H1 (cell line): ENCODE measurements around the gene SCN2B. TPM values are rescaled to one million over a fixed set of nuclear protein-coding genes. Genes with fewer than 3 reads are reported as not detected.

ENCODE experiments used
- CTCF ChIA-PET: fragments of 300-600 bp; sonication (Branson Sonifier 250); formaldehyde crosslinking; loops from one replicate; lab custom pipeline; 2021; ENCODE audit not compliant: partially characterized antibody; lab: Charles Lee
- POLR2A ChIA-PET: fragments of 300-600 bp; sonication (Branson Sonifier 250); formaldehyde crosslinking; loops from one replicate; lab custom pipeline; 2021; ENCODE audit warnings: inconsistent platforms; ENCODE audit not compliant: partially characterized antibody; lab: Charles Lee
- DNase-seq, 2 experiments: peaks; one replicate each; pipeline versions ENCODE4 v3.0.0 to v3.0.0-alpha.2; 2010 to 2022; ENCODE audit warnings: low spot score in 2 of 2, low read depth in 1 of 2, mixed read lengths in 1 of 2
- FAIRE-seq: peaks from 2 replicates; lab custom pipeline; 2011; peaks lifted over from hg19 to GRCh38; lab: Jason Lieb, UNC
- H2AFZ ChIP-seq: 2 replicates; pipeline ENCODE4 v1.8.1; 2012; ENCODE audit warnings: low read length, inconsistent platforms
- H2AK5ac ChIP-seq: 2 replicates; pipeline ENCODE4 v1.6.1; 2013; ENCODE audit warnings: low read depth, low read length
- H2BK120ac ChIP-seq: replicated peaks from 2 replicates; pipeline ENCODE3; 2013; ENCODE audit warnings: low read depth, low read length, inconsistent platforms
- H2BK12ac ChIP-seq: 2 replicates; pipeline ENCODE4 v1.6.1; 2013; ENCODE audit warnings: low read depth, low read length
- H2BK15ac ChIP-seq: 2 replicates; pipeline ENCODE4 v1.6.1; 2013; ENCODE audit warnings: low read length
- H2BK20ac ChIP-seq: 2 replicates; pipeline ENCODE4 v1.6.1; 2013; ENCODE audit warnings: low read length
- H2BK5ac ChIP-seq: 2 replicates; pipeline ENCODE4 v1.6.1; 2013; ENCODE audit warnings: low read depth, low read length
- H3K14ac ChIP-seq: 2 replicates; pipeline ENCODE4 v1.6.1; 2013; ENCODE audit warnings: inconsistent platforms; ENCODE audit not compliant: insufficient read length
- H3K18ac ChIP-seq: 2 replicates; pipeline ENCODE4 v1.6.1; 2013; ENCODE audit warnings: low read length; ENCODE audit errors: extremely low read depth
- H3K23ac ChIP-seq: 2 replicates; pipeline ENCODE4 v1.6.1; 2013; ENCODE audit warnings: inconsistent platforms; ENCODE audit not compliant: insufficient read length
- H3K23me2 ChIP-seq: 2 replicates; pipeline ENCODE4 v1.6.1; 2013; ENCODE audit warnings: low read depth, low read length
- H3K27ac ChIP-seq: 2 replicates; pipeline ENCODE4 v1.6.1; 2011; ENCODE audit warnings: low read depth, low read length, inconsistent platforms
- H3K27me3 ChIP-seq, 4 experiments: replicated peaks in 1 of 4; 1 replicate in 1 of 4; 2 replicates in 3 of 4; pipeline versions ENCODE4 v1.6.1 to v1.8.1; 2011 to 2013; ENCODE audit warnings: low read length in 3 of 4, mild to moderate bottlenecking in 3 of 4, inconsistent platforms in 2 of 4, mixed read lengths in 2 of 4, moderate library complexity in 1 of 4; ENCODE audit not compliant: control insufficient read depth in 3 of 4, insufficient read depth in 3 of 4; ENCODE audit errors: extremely low read depth in 1 of 4
- H3K36me3 ChIP-seq, 4 experiments: 2 replicates each; pipeline versions ENCODE4 v1.6.1 to v1.8.1; 2011 to 2013; ENCODE audit warnings: mild to moderate bottlenecking in 4 of 4, low read length in 3 of 4, moderate library complexity in 2 of 4, control low read depth in 1 of 4, inconsistent platforms in 1 of 4; ENCODE audit not compliant: insufficient read depth in 4 of 4, control insufficient read depth in 2 of 4
- H3K4ac ChIP-seq: replicated peaks from 2 replicates; pipeline ENCODE3; 2013; ENCODE audit warnings: low read length, low read depth, mixed read lengths, inconsistent platforms; ENCODE audit not compliant: insufficient read length
- H3K4me1 ChIP-seq, 4 experiments: replicated peaks in 1 of 4; 1 replicate in 1 of 4; 2 replicates in 3 of 4; pipeline versions ENCODE4 v1.6.1 to v1.8.1; 2011 to 2013; ENCODE audit warnings: low read length in 3 of 4, inconsistent platforms in 2 of 4, mixed read lengths in 1 of 4; ENCODE audit not compliant: insufficient read depth in 4 of 4, control insufficient read depth in 3 of 4
- H3K4me2 ChIP-seq, 2 experiments: 2 replicates each; pipeline versions ENCODE4 v1.6.1 to v1.8.1; 2011 to 2013; ENCODE audit warnings: low read depth in 2 of 2, low read length in 2 of 2, control low read depth in 1 of 2, inconsistent platforms in 1 of 2, mild to moderate bottlenecking in 1 of 2; ENCODE audit not compliant: insufficient read depth in 1 of 2
- H3K4me3 ChIP-seq, 4 experiments: fragments of 200-600, 300-600 bp in 1 of 4; sonication (generic), shearing (Covaris generic), sonication (Bioruptor Twin) in 1 of 4; 2 replicates each; pipeline versions ENCODE4 v1.5.1 to v1.8.1; 2011 to 2016; ENCODE audit warnings: low read length in 4 of 4, low read depth in 3 of 4, control low read depth in 2 of 4, inconsistent platforms in 2 of 4, mild to moderate bottlenecking in 2 of 4, mixed read lengths in 1 of 4, moderate library complexity in 1 of 4; ENCODE audit not compliant: insufficient read depth in 2 of 4; ENCODE audit errors: extremely low read depth in 1 of 4
- H3K56ac ChIP-seq: replicated peaks from 2 replicates; pipeline ENCODE3; 2013; ENCODE audit warnings: low read depth, mild to moderate bottlenecking, mixed read lengths, low read length, inconsistent platforms; ENCODE audit not compliant: insufficient read length
- H3K79me1 ChIP-seq: 2 replicates; pipeline ENCODE4 v1.6.1; 2013; ENCODE audit warnings: low read depth, low read length, control low read depth
- H3K79me2 ChIP-seq, 2 experiments: 2 replicates each; pipeline versions ENCODE4 v1.6.1 to v1.8.1; 2012 to 2013; ENCODE audit warnings: low read length in 2 of 2, mild to moderate bottlenecking in 2 of 2, inconsistent platforms in 1 of 2; ENCODE audit not compliant: insufficient read depth in 2 of 2, control insufficient read depth in 1 of 2
- H3K9ac ChIP-seq, 4 experiments: replicated peaks in 1 of 4; 1 replicate in 1 of 4; 2 replicates in 3 of 4; pipeline versions ENCODE4 v1.6.1 to v1.8.1; 2011 to 2013; ENCODE audit warnings: low read depth in 3 of 4, low read length in 3 of 4, control low read depth in 2 of 4, mild to moderate bottlenecking in 2 of 4, moderate library complexity in 2 of 4, inconsistent platforms in 1 of 4; ENCODE audit errors: extremely low read depth in 1 of 4
- H3K9me3 ChIP-seq, 2 experiments: 2 replicates each; pipeline versions ENCODE4 v1.6.1 to v1.8.1; 2012 to 2013; ENCODE audit warnings: mild to moderate bottlenecking in 2 of 2, moderate library complexity in 2 of 2, control low read depth in 1 of 2, inconsistent platforms in 1 of 2, low read depth in 1 of 2, low read length in 1 of 2, mixed read lengths in 1 of 2; ENCODE audit not compliant: insufficient read depth in 2 of 2
- H4K20me1 ChIP-seq, 2 experiments: replicated peaks in 1 of 2; 2 replicates each; pipeline versions ENCODE3 to v1.8.1; 2011 to 2013; ENCODE audit warnings: inconsistent platforms in 2 of 2, low read length in 2 of 2, mild to moderate bottlenecking in 1 of 2; ENCODE audit not compliant: insufficient read depth in 2 of 2, control insufficient read depth in 1 of 2
- H4K5ac ChIP-seq: 2 replicates; pipeline ENCODE4 v1.6.1; 2013; ENCODE audit warnings: low read length, low read depth, mixed read lengths, inconsistent platforms; ENCODE audit not compliant: insufficient read length
- H4K8ac ChIP-seq: 2 replicates; pipeline ENCODE4 v1.8.0; 2013; ENCODE audit warnings: mild to moderate bottlenecking, moderate library complexity, low read length, inconsistent platforms; ENCODE audit not compliant: insufficient read depth; ENCODE audit errors: extremely low read depth
- H4K91ac ChIP-seq: replicated peaks from 2 replicates; pipeline ENCODE3; 2013; ENCODE audit warnings: low read length, mixed read lengths, inconsistent platforms; ENCODE audit not compliant: insufficient read length
- CEBPB ChIP-seq: IDR thresholded peaks from 2 replicates; pipeline ENCODE4 v1.6.1; 2012; ENCODE audit warnings: low read depth, low read length
- WGBS, 2 experiments: shearing (Covaris generic) in 1 of 2; methylation state at CpG; one replicate each; pipeline versions ENCODE4 v1.1.6 to v1.1.7; 2013 to 2015; ENCODE audit warnings: low lambda C conversion rate in 2 of 2, mixed read lengths in 2 of 2, inconsistent platforms in 1 of 2, low coverage in 1 of 2, missing lambda C conversion rate in 1 of 2; ENCODE audit not compliant: insufficient replicate concordance in 2 of 2, insufficient coverage in 1 of 2, insufficient read length in 1 of 2; ENCODE audit errors: extremely low coverage in 1 of 2, missing lambda C conversion rate in 1 of 2; 5-methylcytosine and 5-hydroxymethylcytosine counted together
- polyA plus RNA-seq, 7 experiments: library from polyadenylated mRNA; depleted of rRNA in 3 of 7; stranded (reverse) in 5 of 7; unstranded in 2 of 7; fragments of >200 nt in 5 of 7; fragments of 200-250 nt in 2 of 7; gene quantifications; 1 replicate in 5 of 7; 2 replicates in 1 of 7; 4 replicates in 1 of 7; pipeline versions ENCODE4 v1.2.1 to v1.2.3, GENCODE V29; 2011 to 2013; ENCODE audit warnings: missing spikeins in 2 of 7, mixed read lengths in 2 of 7
- total RNA-seq: library from RNA; stranded (reverse); fragmentation: NEBNext Ultra II Directional; extraction: Animal tissue kit (Norgen Biotek cat#: 25700); gene quantifications from 2 replicates; pipeline ENCODE4 v1.2.1, GENCODE V29; 2021

SCN2B gene
- total and polyA plus RNA-seq, 2 of the 8 experiments (the other 6 are each of a cell fraction or from before 2014, with no cell fraction given), result 0.14 to 0.24 TPM

DNA sequence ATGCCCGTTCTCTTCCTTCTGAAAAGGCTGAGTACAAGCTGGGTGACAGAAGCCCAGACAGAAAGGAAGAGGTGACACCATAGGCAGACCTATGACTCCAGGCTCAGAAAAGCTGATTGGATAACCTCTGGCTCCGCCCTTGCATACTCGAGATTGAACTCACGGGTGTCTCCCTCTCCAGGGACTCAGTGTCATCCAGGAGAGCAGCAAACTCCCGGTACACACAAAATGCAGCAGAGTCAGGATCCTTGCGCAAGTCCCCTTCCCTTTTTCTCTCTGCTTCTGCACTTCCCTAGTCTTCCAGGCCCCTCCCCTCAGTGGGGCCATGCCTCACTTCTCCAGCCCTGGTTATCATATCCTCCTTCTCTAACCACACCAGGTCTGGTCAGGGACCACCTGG is 33.6 kb downstream of the SCN2B start:
- no peaks in the 10 kb centered on the region for H3K79me2 ChIP-seq
- no peaks in the 10 kb centered on the region for H3K23me2 ChIP-seq
- no peak overlapping the region for H3K23ac ChIP-seq
- no peak for FAIRE-seq
- H4K20me1 ChIP-seq, result peaks cover 0 to 3% of the 10 kb centered on the region in 2 experiments
- H2BK5ac ChIP-seq, result no peak overlapping the region
- H3K4me3 ChIP-seq, result peak overlapping the region in 1 of 4 experiments; percentile 15; a peak in 1 of 8 replicates
- no peaks in the 10 kb centered on the region for H3K79me1 ChIP-seq
- WGBS, 2 experiments, result 49% methylated on average over 6 of the region's 6 CpGs; no CpG with 5 or more reads in 1 of the 2 experiments
- no peak overlapping the region for H2BK12ac ChIP-seq
- no peak overlapping the region for H3K27ac ChIP-seq
- CTCF ChIA-PET, result interaction anchor here (1.2 to 12.7 kb wide), 9 partner anchors 10 to 328 kb away, joined by 3 to 245 read pairs (median 10); partner anchors contain the start of gene SCN4B
- peak overlapping the region in 1 of 2 experiments; percentile 41; a peak in 2 of 4 replicates for H3K4me2 ChIP-seq
- no peak overlapping the region for H2BK15ac ChIP-seq
- no peak overlapping the region for H2BK20ac ChIP-seq
- no peaks in the 10 kb centered on the region for H3K9me3 ChIP-seq
- no peak for DNase-seq
- H3K9ac ChIP-seq, result no peak overlapping the region
- H3K4me1 ChIP-seq, result peaks cover 0 to 7% (median 2%) of the 10 kb centered on the region in 4 experiments; a peak in 2 of 7 replicates
- H3K18ac ChIP-seq, result no peak overlapping the region
- H3K56ac ChIP-seq, result no peak overlapping the region
- peaks cover 0 to 25% (median 11%) of the 10 kb centered on the region in 4 experiments; a peak in 6 of 7 replicates for H3K27me3 ChIP-seq
- H2AFZ ChIP-seq, result no peak overlapping the region
- no peak overlapping the region for H2AK5ac ChIP-seq
- H4K5ac ChIP-seq, result no peak overlapping the region
- H3K4ac ChIP-seq, result no peak overlapping the region
- no peak overlapping the region for H3K14ac ChIP-seq
- POLR2A ChIA-PET, result no interaction called here
- H4K8ac ChIP-seq, result no peak overlapping the region
- no peak overlapping the region for H4K91ac ChIP-seq
- no peak overlapping the region for H2BK120ac ChIP-seq
- no peaks in the 10 kb centered on the region for H3K36me3 ChIP-seq
- 0 out of 2 replicates have a peak, but pooled peaks have one; percentile 15 for TF ChIP-seq CEBPB
